K562 (cell line): ENCODE measurements around the gene KIF26B. TPM values are rescaled to one million over a fixed set of nuclear protein-coding genes. Genes with fewer than 3 reads are reported as not detected.

Source experiments
- E2F3 ChIP-seq: fragments of 250-450 bp; sonication (Bioruptor Pico); IDR thresholded peaks from 2 replicates; pipeline ENCODE4 v1.4.0; 2020; ENCODE audit warnings: mild to moderate bottlenecking
- NR2F6 ChIP-seq: fragments of 450-650 bp; formaldehyde crosslinking; IDR thresholded peaks from 2 replicates; pipeline ENCODE4 v1.4.0; 2020; ENCODE audit warnings: mild to moderate bottlenecking
- RBBP5 ChIP-seq: fragments of 200-600 bp; sonication (generic); IDR thresholded peaks from 2 replicates; pipeline ENCODE4 v1.6.1; 2012; ENCODE audit warnings: borderline replicate concordance, mild to moderate bottlenecking, low read length, control low read depth, inconsistent platforms; ENCODE audit not compliant: insufficient read depth, poor library complexity, severe bottlenecking
- ZBED1 ChIP-seq: IDR thresholded peaks from 2 replicates; pipeline ENCODE4 v1.6.1; 2014
- ZNF282 ChIP-seq: sonication (generic); formaldehyde crosslinking; IDR thresholded peaks from 2 replicates; pipeline ENCODE4 v1.8.1; 2023; ENCODE audit warnings: missing genetic modification reagents
- ZNF79 ChIP-seq: fragments of 250-450 bp; sonication (Bioruptor Pico); IDR thresholded peaks from 2 replicates; pipeline ENCODE4 v1.4.0; 2020; ENCODE audit warnings: low read depth, mild to moderate bottlenecking, moderate library complexity
- polyA plus RNA-seq, 8 experiments: library from polyadenylated mRNA; depleted of rRNA in 4 of 8; stranded (reverse) in 5 of 8; unstranded in 3 of 8; fragments of >200 nt; fragmentation: Nextera tagmentation in 2 of 8; fragmentation: Illumina TruSeq in 1 of 8; extraction: Ambion mirVana in 2 of 8; extraction: Trizol in 1 of 8; gene quantifications; 2 replicates each; pipeline versions ENCODE4 v1.2.1 to v1.2.3, GENCODE V29; 2011 to 2014; ENCODE audit warnings: inconsistent platforms in 1 of 8, missing spikeins in 1 of 8
- total RNA-seq, 7 experiments: library from RNA; depleted of rRNA in 6 of 7; stranded (reverse); fragments of >200 nt in 6 of 7; fragmentation: Illumina TruSeq in 2 of 7; extraction: Trizol in 2 of 7; gene quantifications; 2 replicates each; pipeline versions ENCODE4 v1.2.1 to v1.2.3, GENCODE V29; 2011 to 2021; ENCODE audit warnings: low replicate concordance in 1 of 7
- TF ChIP-seq, protein P1 (sequence below): fragments of 450-650 bp; IDR thresholded peaks from 2 replicates; pipeline ENCODE4 v1.6.1; 2018; ENCODE audit not compliant: partially characterized antibody
- TF ChIP-seq, protein P2 (sequence below): fragments of 250-450 bp; sonication (Bioruptor Pico); IDR thresholded peaks from 2 replicates; pipeline ENCODE4 v1.5.0; 2022; ENCODE audit warnings: mild to moderate bottlenecking
- TF ChIP-seq, protein P3 (sequence below): sonication (generic); formaldehyde crosslinking; IDR thresholded peaks from 2 replicates; pipeline ENCODE4 v1.8.0; 2022; ENCODE audit warnings: mild to moderate bottlenecking, missing genetic modification reagents

Gene KIF26B
- total and polyA plus RNA-seq, 9 of the 15 experiments (the other 6 are each of a cell fraction or from before 2014, with no cell fraction given): 0.02 to 0.08 (median 0.03) TPM; not detected in 6

DNA sequence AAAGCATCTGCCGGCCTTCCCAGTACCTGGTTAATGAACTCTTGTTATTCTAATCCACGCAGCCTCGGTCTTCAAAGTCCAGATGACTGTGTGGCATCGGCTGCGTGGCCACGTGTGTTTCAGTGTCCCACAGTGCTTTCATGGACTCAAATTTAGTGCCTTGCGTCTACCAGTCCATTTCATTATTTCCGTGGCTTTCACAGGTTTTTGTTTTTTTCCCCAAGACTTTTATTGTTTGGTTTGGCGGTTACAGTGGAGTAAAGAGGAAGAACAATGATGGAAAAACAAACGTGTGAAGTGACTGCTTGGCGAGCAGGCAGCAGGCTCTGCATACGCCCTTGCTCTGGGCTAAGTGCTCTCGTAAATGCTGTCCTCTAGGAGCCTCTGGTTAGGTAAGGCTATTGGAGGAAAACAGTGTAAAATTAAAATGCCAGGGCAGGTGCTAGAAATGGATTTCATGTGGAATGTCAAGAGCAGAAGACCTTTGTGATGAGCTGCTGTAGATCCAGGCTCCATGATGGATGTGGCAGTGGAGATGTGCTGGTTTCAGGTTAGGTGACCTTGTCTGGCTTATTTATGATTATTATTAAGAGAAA lies 536.3 kb downstream of the KIF26B start (continued):
- TF ChIP-seq RBBP5 (no peak), NR2F6 (no peak), E2F3 (no peak), ZNF282 (CRISPR knock-in tag) (no peak), ZBED1 (no peak), ZNF79 (CRISPR knock-in tag) (no peak)
- TF ChIP-seq, protein P1, sequence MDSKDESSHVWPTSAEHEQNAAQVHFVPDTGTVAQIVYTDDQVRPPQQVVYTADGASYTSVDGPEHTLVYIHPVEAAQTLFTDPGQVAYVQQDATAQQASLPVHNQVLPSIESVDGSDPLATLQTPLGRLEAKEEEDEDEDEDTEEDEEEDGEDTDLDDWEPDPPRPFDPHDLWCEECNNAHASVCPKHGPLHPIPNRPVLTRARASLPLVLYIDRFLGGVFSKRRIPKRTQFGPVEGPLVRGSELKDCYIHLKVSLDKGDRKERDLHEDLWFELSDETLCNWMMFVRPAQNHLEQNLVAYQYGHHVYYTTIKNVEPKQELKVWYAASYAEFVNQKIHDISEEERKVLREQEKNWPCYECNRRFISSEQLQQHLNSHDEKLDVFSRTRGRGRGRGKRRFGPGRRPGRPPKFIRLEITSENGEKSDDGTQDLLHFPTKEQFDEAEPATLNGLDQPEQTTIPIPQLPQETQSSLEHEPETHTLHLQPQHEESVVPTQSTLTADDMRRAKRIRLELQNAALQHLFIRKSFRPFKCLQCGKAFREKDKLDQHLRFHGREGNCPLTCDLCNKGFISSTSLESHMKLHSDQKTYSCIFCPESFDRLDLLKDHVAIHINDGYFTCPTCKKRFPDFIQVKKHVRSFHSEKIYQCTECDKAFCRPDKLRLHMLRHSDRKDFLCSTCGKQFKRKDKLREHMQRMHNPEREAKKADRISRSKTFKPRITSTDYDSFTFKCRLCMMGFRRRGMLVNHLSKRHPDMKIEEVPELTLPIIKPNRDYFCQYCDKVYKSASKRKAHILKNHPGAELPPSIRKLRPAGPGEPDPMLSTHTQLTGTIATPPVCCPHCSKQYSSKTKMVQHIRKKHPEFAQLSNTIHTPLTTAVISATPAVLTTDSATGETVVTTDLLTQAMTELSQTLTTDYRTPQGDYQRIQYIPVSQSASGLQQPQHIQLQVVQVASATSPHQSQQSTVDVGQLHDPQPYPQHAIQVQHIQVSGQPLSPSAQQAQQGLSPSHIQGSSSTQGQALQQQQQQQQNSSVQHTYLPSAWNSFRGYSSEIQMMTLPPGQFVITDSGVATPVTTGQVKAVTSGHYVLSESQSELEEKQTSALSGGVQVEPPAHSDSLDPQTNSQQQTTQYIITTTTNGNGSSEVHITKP: no peak
- TF ChIP-seq, protein P2, sequence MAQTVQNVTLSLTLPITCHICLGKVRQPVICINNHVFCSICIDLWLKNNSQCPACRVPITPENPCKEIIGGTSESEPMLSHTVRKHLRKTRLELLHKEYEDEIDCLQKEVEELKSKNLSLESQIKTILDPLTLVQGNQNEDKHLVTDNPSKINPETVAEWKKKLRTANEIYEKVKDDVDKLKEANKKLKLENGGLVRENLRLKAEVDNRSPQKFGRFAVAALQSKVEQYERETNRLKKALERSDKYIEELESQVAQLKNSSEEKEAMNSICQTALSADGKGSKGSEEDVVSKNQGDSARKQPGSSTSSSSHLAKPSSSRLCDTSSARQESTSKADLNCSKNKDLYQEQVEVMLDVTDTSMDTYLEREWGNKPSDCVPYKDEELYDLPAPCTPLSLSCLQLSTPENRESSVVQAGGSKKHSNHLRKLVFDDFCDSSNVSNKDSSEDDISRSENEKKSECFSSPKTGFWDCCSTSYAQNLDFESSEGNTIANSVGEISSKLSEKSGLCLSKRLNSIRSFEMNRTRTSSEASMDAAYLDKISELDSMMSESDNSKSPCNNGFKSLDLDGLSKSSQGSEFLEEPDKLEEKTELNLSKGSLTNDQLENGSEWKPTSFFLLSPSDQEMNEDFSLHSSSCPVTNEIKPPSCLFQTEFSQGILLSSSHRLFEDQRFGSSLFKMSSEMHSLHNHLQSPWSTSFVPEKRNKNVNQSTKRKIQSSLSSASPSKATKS: no peak
- TF ChIP-seq, protein P3, sequence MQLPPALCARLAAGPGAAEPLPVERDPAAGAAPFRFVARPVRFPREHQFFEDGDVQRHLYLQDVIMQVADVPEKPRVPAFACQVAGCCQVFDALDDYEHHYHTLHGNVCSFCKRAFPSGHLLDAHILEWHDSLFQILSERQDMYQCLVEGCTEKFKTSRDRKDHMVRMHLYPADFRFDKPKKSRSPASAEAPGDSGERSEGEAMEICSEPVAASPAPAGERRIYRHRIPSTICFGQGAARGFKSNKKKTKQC (CRISPR knock-in tag): no peak
- TF ChIP-seq, all 486 proteins: peak for 0
